PFSK-1 (cell line): ENCODE results near the gene LCN12.
A peak's percentile ranks its signal among the peaks of the same experiment; 100 is the strongest.

ENCODE experiments used
- FOXP2 ChIP-seq: optimal IDR thresholded peaks from 2 replicates; pipeline ENCODE3; 2011; ENCODE audit warnings: borderline replicate concordance, control low read depth, inconsistent platforms; ENCODE audit not compliant: insufficient read depth; ENCODE audit errors: extremely low read length, extremely low read depth
- POLR2AphosphoS5 ChIP-seq: IDR thresholded peaks from 2 replicates; pipeline ENCODE4 v1.6.1; 2012; ENCODE audit warnings: low read depth, mild to moderate bottlenecking, control low read depth, low read length, moderate library complexity
- REST ChIP-seq, 2 experiments: IDR thresholded peaks; 2 replicates each; pipeline versions ENCODE4 v1.6.1 to v1.8.0; 2011 to 2012; ENCODE audit warnings: low read depth in 2 of 2, low read length in 2 of 2, control low read depth in 1 of 2, inconsistent platforms in 1 of 2, mild to moderate bottlenecking in 1 of 2, moderate library complexity in 1 of 2; ENCODE audit not compliant: insufficient read depth in 1 of 2
- SIN3A ChIP-seq: IDR thresholded peaks from 2 replicates; pipeline ENCODE4 v1.6.1; 2012; ENCODE audit warnings: mild to moderate bottlenecking, low read length, moderate library complexity, borderline replicate concordance; ENCODE audit not compliant: insufficient read depth
- TAF1 ChIP-seq: IDR thresholded peaks from 2 replicates; pipeline ENCODE4 v1.6.1; 2012; ENCODE audit warnings: low read length, control low read depth, borderline replicate concordance; ENCODE audit not compliant: insufficient read depth

GRCh38 chr9:136940526-136941230 lies 11.4 kb upstream of the LCN12 start:
- TF ChIP-seq POLR2AphosphoS5 (0 out of 2 replicates have a peak, but pooled peaks have one; percentile 0), REST (IDR thresholded peaks at IDR 0.05; ENCODE audit: insufficient read depth in 1 of 2, low read depth in 2 of 2, low read length in 2 of 2) (no peak), TAF1 (no peak), SIN3A (no peak), FOXP2 (no peak)
